Measurements from ENCODE around the gene SCAI.

SCAI gene

GRCh38 chr9:125103770-125104460, 39.4 kb downstream of the SCAI start:
- DNase-seq (ENCODE audit: low read depth), result no peak
- H3K4me3 ChIP-seq (ENCODE audit: low read depth, low read length), result no peak overlapping the region
- no peak for TF ChIP-seq CTCF (IDR thresholded peaks at IDR 0.05; ENCODE audit: insufficient read depth, low read depth, low read length, missing control alignments)

GRCh38 chr9:125103021-125103420, 40.3 kb downstream of the SCAI start:
- no peak overlapping the region for H3K4me3 ChIP-seq (ENCODE audit: low read depth, low read length)
- no peak for DNase-seq (ENCODE audit: low read depth)
- TF ChIP-seq CTCF (IDR thresholded peaks at IDR 0.05; ENCODE audit: insufficient read depth, low read depth, low read length, missing control alignments), result no peak

GRCh38 chr9:125100822-125101221, 42.5 kb downstream of the SCAI start:
- DNase-seq (ENCODE audit: low read depth), result no peak
- H3K4me3 ChIP-seq (ENCODE audit: low read depth, low read length), result no peak overlapping the region
- TF ChIP-seq CTCF (IDR thresholded peaks at IDR 0.05; ENCODE audit: insufficient read depth, low read depth, low read length, missing control alignments), result no peak

GRCh38 chr9:125099816-125100215, 43.5 kb downstream of the SCAI start:
- DNase-seq (ENCODE audit: low read depth), result no peak
- TF ChIP-seq CTCF (IDR thresholded peaks at IDR 0.05; ENCODE audit: insufficient read depth, low read depth, low read length, missing control alignments), result no peak
- H3K4me3 ChIP-seq (ENCODE audit: low read depth, low read length), result no peak overlapping the region

GRCh38 chr9:125095821-125096443, 47.4 kb downstream of the SCAI start:
- no peak overlapping the region for H3K4me3 ChIP-seq (ENCODE audit: low read depth, low read length)
- no peak for DNase-seq (ENCODE audit: low read depth)
- TF ChIP-seq CTCF (IDR thresholded peaks at IDR 0.05; ENCODE audit: insufficient read depth, low read depth, low read length, missing control alignments), result no peak

GRCh38 chr9:125091121-125091520, 52.2 kb downstream of the SCAI start:
- TF ChIP-seq CTCF (IDR thresholded peaks at IDR 0.05; ENCODE audit: insufficient read depth, low read depth, low read length, missing control alignments), result no peak
- H3K4me3 ChIP-seq (ENCODE audit: low read depth, low read length), result no peak overlapping the region
- DNase-seq (ENCODE audit: low read depth), result no peak

GRCh38 chr9:125089331-125089730, 54.0 kb downstream of the SCAI start:
- DNase-seq (ENCODE audit: low read depth), result peak; percentile 58
- H3K4me3 ChIP-seq (ENCODE audit: low read depth, low read length), result no peak overlapping the region
- no peak for TF ChIP-seq CTCF (IDR thresholded peaks at IDR 0.05; ENCODE audit: insufficient read depth, low read depth, low read length, missing control alignments)

All from GM12865 (cell line).